ENCODE data around the gene GNAZ. TPM values are rescaled to one million over a fixed set of nuclear protein-coding genes. Genes with fewer than 3 reads are reported as not detected.
A peak's percentile ranks its signal among the peaks of the same experiment; 100 is the strongest.

The GNAZ gene
- total RNA-seq, 1 donor = 1.1 TPM

DNA sequence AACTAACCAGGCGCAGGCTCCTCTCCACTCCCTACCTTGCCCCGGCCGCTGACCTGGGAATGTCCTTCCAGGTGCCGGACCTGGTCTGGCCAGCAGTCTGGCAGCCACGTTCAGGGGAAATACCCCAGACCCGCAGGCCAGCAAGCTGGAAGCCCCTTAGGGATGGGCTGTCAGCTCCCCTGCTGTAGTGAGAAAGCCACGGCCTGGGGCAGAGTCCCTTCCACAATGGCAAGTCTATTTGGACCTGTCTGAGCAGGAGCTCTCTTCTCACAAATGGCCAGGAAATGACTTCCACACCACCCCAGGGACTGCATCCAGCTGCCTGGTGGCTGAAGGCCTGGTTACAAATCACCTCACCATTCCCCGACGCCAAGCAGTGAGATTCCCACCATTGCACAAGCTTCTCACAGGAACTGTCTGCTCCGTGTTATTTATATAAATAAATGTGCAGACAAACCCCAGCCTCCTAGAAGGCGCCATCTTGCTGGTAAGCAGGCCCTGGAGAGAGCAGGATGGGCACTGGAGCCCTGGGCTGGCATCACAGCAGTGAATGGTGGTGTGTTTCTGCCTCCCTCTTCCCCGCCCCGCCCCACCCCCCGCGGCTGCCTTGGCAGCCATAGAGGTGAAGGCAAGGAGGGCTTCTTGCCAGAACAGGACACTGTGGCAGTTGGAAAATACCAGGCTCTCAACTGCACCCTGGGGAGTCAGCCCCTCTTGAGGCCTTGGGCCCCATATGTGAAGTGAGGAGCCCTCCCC, 47.8 kb downstream of the GNAZ start:
- no peak for DNase-seq (ENCODE audit: low read depth in 2 of 3, low spot score in 2 of 3)

DNA sequence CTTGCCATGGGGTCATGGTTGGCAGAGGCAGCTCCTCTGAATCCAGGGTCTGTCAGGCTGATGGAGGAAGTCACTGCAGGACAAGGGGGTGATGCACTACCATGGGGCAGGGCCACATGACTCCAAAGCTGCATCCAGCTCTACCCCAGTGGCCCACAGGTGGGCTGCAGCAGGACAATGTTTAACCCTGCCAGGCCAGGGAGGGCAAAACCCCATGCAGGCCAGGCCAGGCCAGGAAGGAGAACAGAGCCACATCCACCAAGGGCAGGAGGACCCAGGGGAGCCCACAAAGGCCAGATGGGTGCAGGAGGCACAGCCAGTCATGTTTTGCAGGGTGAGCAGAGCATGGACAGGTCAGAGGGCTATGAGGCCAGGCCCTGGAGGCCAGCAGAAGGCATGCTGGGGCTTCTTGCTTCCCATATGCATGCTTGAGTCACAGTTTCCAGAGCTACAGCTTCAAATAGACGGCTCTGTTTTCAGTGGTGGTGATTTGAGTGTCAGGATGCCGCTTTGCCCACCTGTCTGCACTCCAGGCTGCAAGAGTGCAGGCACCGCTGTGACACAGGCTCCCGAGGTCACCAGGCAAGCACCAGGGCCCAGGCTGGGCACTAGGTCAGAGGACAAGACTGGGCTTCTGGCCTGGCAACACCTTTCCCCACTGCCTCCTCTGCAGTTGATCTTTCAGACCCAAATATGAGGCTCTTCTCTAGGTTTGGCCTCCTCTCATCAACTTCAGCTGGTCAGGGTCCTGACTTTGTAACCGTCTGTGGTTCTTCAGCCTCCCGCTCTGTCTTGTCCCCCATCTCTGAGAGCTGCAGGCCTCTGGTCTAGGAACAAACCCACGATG, 48.6 kb downstream of the GNAZ start:
- no peak for DNase-seq (ENCODE audit: low read depth in 2 of 3, low spot score in 2 of 3)

DNA sequence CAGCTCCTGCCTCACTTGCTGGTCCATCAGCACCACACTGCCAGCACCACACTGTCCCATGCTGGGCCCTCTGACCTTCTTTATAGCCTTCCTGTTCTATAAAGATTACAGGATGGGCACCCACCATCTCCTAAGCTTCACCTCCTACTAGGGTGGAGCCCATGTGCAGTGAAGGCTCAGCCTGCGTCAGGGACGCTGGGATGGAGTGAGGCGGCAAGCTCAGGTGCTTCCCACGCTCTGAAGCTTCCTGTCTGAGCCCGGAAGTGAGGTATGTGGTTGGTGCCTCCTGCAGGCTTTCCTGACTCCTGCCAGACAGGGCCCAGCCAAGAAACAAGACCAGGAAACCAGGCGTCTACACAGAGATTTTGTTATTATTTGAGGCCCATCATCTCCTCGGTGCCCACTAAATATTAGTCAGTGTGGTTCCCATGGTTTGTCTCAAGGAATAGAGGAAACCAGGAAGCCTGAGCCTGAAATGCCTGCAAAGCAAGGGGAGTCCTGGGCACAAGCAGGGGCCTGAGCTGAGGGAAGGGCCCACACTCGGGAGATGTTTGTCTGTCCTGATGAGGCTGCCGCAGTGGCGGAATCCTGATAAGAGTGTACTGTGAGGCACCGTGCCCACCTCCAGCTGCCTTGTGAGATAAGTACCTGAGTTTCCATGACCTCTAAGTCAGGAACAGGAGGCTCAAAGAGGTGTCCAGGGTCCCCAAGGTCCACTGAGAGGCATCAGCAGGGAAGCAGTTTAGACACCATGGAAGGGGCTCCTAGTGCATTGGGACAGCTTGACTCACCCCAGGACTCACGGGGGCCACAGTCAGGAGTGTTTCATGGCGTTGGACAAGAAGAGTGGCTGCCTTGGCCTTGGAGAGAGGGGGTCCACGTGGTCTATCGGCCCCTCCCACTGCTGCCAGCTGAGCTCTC, 49.4 kb downstream of the GNAZ start:
- peak in 2 of 3 donors; percentile 11 to 38 for DNase-seq (ENCODE audit: low read depth in 2 of 3, low spot score in 2 of 3)

GRCh38 chr22:23120415-23120899, 50.1 kb downstream of the GNAZ start:
- DNase-seq (ENCODE audit: low read depth in 2 of 3, low spot score in 2 of 3) = no peak

DNA sequence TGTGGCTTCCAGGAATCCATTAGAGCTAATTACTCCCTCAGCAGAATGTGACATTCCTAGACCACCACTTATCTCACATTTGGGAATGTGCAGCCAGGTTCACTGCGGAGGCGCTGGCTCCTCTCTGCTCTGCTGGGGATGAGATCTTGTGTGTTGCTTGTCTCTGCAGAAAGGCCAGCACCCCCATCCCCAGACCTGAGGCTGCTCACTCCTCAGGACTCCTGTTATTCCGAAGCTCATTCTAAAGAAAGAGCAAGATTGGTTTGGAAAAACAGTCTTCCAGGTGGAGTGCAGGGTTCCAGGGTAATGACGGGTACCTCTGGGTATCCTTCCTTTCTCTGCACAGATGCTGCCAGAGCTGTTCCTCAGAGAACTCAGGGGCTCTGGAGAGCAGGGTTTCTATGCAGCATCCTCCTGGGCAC, 50.7 kb downstream of the GNAZ start:
- no peak for DNase-seq (ENCODE audit: low read depth in 2 of 3, low spot score in 2 of 3)

DNA sequence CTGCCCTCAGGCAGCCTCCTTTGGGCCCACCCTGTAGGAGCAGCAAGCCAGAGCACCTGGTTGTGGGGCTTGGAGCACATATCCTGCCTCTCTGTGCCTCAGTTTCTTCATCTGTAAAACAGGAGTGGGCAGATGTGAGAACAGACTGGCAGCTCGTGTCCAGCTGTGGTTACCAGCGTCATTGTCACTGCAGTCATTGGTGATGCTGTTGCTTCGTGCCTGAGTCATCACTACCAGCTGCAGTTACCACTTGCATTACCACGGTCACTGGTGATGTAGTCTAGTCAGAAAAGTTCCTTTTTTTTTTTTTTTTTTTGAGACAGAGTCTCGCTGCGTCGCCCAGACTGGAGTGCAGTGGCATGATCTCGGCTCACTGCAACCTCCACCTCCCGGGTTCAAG, 51.1 kb downstream of the GNAZ start:
- peak in 1 of 3 donors; percentile 34 for DNase-seq (ENCODE audit: low read depth in 2 of 3, low spot score in 2 of 3)

- no peak for DNase-seq (ENCODE audit: low read depth in 2 of 3, low spot score in 2 of 3)
These were observed 52.1 kb downstream of the GNAZ start for GRCh38 chr22:23122216-23122957.

DNA sequence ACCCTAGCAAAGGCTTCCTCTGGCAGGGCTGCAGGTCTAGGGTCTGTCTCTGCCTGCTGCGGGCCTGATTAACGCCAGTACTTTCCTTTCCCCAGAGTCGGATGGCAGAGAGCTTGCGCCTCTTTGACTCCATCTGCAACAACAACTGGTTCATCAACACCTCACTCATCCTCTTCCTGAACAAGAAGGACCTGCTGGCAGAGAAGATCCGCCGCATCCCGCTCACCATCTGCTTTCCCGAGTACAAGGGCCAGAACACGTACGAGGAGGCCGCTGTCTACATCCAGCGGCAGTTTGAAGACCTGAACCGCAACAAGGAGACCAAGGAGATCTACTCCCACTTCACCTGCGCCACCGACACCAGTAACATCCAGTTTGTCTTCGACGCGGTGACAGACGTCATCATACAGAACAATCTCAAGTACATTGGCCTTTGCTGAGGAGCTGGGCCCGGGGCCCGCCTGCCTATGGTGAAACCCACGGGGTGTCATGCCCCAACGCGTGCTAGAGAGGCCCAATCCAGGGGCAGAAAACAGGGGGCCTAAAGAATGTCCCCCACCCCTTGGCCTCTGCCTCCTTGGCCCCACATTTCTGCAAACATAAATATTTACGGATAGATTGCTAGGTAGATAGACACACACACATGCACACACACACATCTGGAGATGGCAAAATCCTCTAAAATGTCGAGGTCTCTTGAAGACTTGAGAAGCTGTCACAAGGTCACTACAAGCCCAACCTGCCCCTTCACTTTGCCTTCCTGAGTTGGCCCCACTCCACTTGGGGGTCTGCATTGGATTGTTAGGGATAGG, 52.9 kb downstream of the GNAZ start:
- DNase-seq (ENCODE audit: low read depth in 2 of 3, low spot score in 2 of 3) = no peak

DNA sequence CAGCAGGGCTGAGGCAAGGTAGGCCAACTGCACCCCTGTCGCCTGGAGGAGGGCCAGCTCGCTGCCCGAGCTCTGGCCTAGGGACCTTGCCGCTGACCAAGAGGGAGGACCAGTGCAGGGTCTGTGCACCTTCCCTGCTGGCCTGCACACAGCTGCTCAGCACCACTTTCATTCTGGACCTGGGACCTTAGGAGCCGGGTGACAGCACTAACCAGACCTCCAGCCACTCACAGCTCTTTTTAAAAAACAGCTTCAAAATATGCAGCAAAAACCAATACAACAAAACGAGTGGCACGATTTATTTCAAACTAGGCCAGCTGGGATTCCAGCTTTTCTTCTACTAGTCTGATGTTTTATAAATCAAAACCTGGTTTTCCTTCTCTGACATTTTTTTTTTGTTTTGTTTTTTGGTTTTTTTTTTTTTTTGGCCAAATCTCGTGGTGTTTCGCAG, 53.5 kb downstream of the GNAZ start:
- DNase-seq (ENCODE audit: low read depth in 2 of 3, low spot score in 2 of 3) = no peak

GRCh38 chr22:23124611-23125511, 54.5 kb downstream of the GNAZ start:
- DNase-seq (ENCODE audit: low read depth in 2 of 3, low spot score in 2 of 3) = no peak

GRCh38 chr22:23125512-23126103, 55.3 kb downstream of the GNAZ start:
- DNase-seq (ENCODE audit: low read depth in 2 of 3, low spot score in 2 of 3) = no peak

- DNase-seq (ENCODE audit: low read depth in 2 of 3, low spot score in 2 of 3) = no peak
These were observed 56.1 kb downstream of the GNAZ start for GRCh38 chr22:23126165-23127054.

DNA sequence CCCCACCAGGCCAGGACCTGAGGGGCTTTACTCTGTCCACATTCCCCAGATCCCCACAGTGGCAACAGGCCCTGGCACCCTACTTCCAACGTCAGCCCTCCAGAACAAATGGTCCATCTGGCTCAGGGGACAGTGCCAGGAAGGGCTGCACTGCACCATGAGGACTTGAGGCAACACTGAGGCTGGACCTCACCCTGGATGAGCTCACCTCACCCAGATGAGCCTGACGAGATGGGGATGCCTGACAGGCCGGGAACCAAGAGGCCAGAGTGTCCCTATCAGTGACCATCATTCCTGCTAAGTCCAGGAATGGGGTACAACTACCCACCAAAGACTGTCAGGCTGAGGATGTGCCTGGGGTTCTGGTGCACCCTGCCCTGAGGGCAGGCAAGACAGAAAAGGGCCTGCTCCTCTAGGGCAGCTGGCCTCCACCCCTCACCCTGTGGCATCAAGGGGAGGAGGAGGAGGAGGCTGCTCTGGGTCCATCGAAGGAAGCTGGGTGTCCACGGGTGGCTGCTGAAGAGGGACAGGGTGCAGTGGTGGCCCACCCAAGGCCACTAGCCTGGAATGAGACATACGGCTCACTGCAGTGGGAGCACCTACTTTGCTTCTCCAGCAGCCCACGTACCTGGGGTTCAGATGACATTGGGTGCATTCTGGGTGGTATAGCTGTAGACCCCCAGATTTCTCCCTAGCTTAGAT, 56.9 kb downstream of the GNAZ start:
- no peak for DNase-seq (ENCODE audit: low read depth in 2 of 3, low spot score in 2 of 3)

DNA sequence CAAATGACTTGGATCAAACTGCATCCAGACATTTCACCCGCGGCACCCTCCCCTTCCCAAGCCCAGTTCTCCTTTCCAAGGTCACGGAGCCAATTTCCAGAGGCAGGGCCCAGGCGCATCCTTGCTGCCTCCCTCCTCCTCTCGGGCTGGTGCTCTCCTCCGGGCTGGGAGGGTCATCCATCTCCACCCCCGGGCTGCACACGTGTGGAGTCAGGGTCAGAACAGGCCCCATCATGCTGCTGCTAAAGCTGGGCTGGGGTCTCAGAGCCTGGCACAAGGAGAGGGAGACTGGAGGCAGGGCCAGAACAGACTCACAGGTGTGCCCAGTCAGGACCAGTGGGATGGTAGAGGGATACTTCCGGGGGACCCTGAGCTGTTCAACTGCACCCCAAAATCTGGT, 57.5 kb downstream of the GNAZ start:
- no peak for DNase-seq (ENCODE audit: low read depth in 2 of 3, low spot score in 2 of 3)

DNA sequence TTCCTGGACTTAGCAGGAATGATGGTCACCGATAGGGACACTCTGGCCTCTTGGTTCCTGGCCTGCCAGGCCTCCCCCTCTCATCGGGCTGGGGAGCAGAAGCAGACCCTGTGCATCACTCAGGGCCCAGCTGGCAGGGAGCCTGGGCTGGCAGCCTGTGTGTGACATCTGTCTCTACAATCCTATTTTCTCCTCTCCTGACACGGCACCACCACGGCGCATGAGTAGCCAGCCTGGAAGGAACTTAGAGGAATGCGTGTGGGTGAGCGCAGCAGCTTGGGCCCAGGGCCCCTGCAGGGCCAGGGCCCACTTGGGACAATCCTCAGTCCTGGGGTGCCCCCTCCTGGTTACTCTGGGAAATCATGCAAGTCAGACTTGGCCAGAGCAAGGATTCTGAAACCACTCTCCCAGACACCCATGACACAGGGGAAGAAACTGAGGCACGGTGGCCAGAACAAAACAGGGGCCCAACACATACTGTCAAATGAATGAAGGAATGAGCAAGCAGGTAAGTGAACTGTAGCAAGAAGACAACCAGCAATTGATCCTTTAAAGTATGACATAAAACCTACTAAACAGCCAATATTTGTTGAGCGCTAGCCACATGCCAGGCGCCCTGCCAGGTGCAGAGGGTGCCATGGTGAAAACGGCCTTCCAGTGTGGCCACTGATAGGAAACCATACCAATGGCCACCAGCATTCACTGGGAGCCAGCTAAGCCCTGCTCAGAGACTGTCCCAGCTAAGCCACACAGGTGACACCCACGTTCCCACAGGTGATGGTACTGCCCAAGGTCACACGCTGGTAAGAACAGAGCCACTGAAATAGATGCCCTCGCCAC, 58.2 kb downstream of the GNAZ start:
- peak; percentile 55 to 82 (median 69) for DNase-seq (ENCODE audit: low read depth in 2 of 3, low spot score in 2 of 3)
